SK-N-MC (cell line): Measurements from ENCODE around the gene LMTK3.
"Not testable (repeated sequence)": the region's sequence is repeated elsewhere in the genome, so short reads cannot be mapped to it uniquely, and the experiment has no call there.

Source experiments
- DNase-seq: peaks from one replicate; pipeline ENCODE4 v3.0.0-alpha.2; 2011; ENCODE audit warnings: low read depth, low spot score
- H3K27ac ChIP-seq: fragments of 200-600 bp; sonication (generic); 2 replicates; pipeline ENCODE4 v1.5.1; 2016; ENCODE audit warnings: mixed run types
- H3K36me3 ChIP-seq: fragments of 200-600 bp; sonication (generic); 2 replicates; pipeline ENCODE4 v1.6.1; 2017; ENCODE audit warnings: antibody characterized with exemption, low read length, mixed read lengths; ENCODE audit not compliant: insufficient read depth
- H3K4me3 ChIP-seq: fragments of 200-600 bp; sonication (generic); 2 replicates; pipeline ENCODE4 v1.5.1; 2016
- H3K9ac ChIP-seq: fragments of 200-600 bp; sonication (generic); 2 replicates; pipeline ENCODE4 v1.8.0; 2017; ENCODE audit warnings: mixed run types, mixed read lengths; ENCODE audit not compliant: insufficient read length
- H3K9me3 ChIP-seq: fragments of 200-600 bp; sonication (generic); 2 replicates; pipeline ENCODE4 v1.6.1; 2017; ENCODE audit warnings: low read depth, mild to moderate bottlenecking, antibody characterized with exemption, low read length, moderate library complexity, mixed read lengths
- EZH2 ChIP-seq: fragments of 200-600 bp; sonication (generic); IDR thresholded peaks from one replicate; pipeline ENCODE4 v1.6.1; 2017; ENCODE audit warnings: antibody characterized with exemption
- FOXP2 ChIP-seq: optimal IDR thresholded peaks from 2 replicates; pipeline ENCODE3; 2011; ENCODE audit warnings: mild to moderate bottlenecking, moderate library complexity; ENCODE audit not compliant: insufficient read depth; ENCODE audit errors: extremely low read length, control extremely low read depth
- POLR2AphosphoS5 ChIP-seq: IDR thresholded peaks from 2 replicates; pipeline ENCODE4 v1.6.1; 2012; ENCODE audit warnings: mild to moderate bottlenecking, low read depth, low read length, borderline replicate concordance

LMTK3 gene

GRCh38 chr19:48530770-48531169 is 19.1 kb upstream of the LMTK3 start:
- TF ChIP-seq FOXP2 (no peak), EZH2 (no peak), POLR2AphosphoS5 (no peak)
- no peak overlapping the region for H3K27ac ChIP-seq
- DNase-seq: no peak

GRCh38 chr19:48530066-48530720 is 18.6 kb upstream of the LMTK3 start:
- H3K9me3 ChIP-seq: peaks cover 3% of the 10 kb centered on the region; the same call in 1 of the 2 replicates
- no peak overlapping the region for H3K4me3 ChIP-seq
- no peak overlapping the region for H3K27ac ChIP-seq
- TF ChIP-seq FOXP2 (no peak), EZH2 (no peak), POLR2AphosphoS5 (no peak)
- DNase-seq: no peak
- H3K9ac ChIP-seq: no peak overlapping the region
- no peaks in the 10 kb centered on the region for H3K36me3 ChIP-seq

More at GRCh38 chr19:48530770-48531169, 19.1 kb upstream of the LMTK3 start:
- H3K9me3 ChIP-seq: peaks cover 3% of the 10 kb centered on the region; the same call in 1 of the 2 replicates
- H3K4me3 ChIP-seq: no peak overlapping the region
- no peaks in the 10 kb centered on the region for H3K36me3 ChIP-seq
- H3K9ac ChIP-seq: no peak overlapping the region

- no peak overlapping the region for H3K27ac ChIP-seq
- DNase-seq: no peak
- no peak overlapping the region for H3K4me3 ChIP-seq
- TF ChIP-seq POLR2AphosphoS5: no peak
- TF ChIP-seq EZH2: no peak
- no peak for TF ChIP-seq FOXP2
- no peak overlapping the region for H3K9ac ChIP-seq
- peaks cover 5% of the 10 kb centered on the region; the same call in 1 of the 2 replicates for H3K9me3 ChIP-seq
- no peaks in the 10 kb centered on the region for H3K36me3 ChIP-seq
Measured at GRCh38 chr19:48529156-48529555, 17.5 kb upstream of the LMTK3 start.

GRCh38 chr19:48524732-48525131 is 13.1 kb upstream of the LMTK3 start:
- no peak for TF ChIP-seq EZH2
- no peak for TF ChIP-seq FOXP2
- TF ChIP-seq POLR2AphosphoS5: no peak

GRCh38 chr19:48524221-48524620 is 12.6 kb upstream of the LMTK3 start:
- no peak overlapping the region for H3K4me3 ChIP-seq
- TF ChIP-seq POLR2AphosphoS5 (no peak), FOXP2 (no peak)
- H3K36me3 ChIP-seq: no peaks in the 10 kb centered on the region
- no peak overlapping the region for H3K27ac ChIP-seq
- H3K9ac ChIP-seq: no peak overlapping the region
- DNase-seq: no peak
- peaks cover 6% of the 10 kb centered on the region; the same call in 1 of the 2 replicates for H3K9me3 ChIP-seq

More at GRCh38 chr19:48524732-48525131, 13.1 kb upstream of the LMTK3 start:
- DNase-seq: no peak
- Histone ChIP-seq H3K9ac (no peak overlapping the region), H3K9me3 (peaks cover 6% of the 10 kb centered on the region; the same call in 1 of the 2 replicates), H3K27ac (no peak overlapping the region), H3K36me3 (no peaks in the 10 kb centered on the region), H3K4me3 (no peak overlapping the region)

- no peak overlapping the region for H3K27ac ChIP-seq
- TF ChIP-seq EZH2 (no peak), FOXP2 (no peak), POLR2AphosphoS5 (no peak)
- H3K9ac ChIP-seq: no peak overlapping the region
- no peaks in the 10 kb centered on the region for H3K36me3 ChIP-seq
- no peak for DNase-seq
- H3K9me3 ChIP-seq: 0 out of 2 replicates have a peak, but pooled peaks cover 3% of the 10 kb centered on the region
- H3K4me3 ChIP-seq: no peak overlapping the region
Measured at GRCh38 chr19:48520134-48520533, 8.5 kb upstream of the LMTK3 start.

GRCh38 chr19:48519426-48519825 is 7.8 kb upstream of the LMTK3 start:
- H3K4me3 ChIP-seq, H3K9me3 ChIP-seq, H3K9ac ChIP-seq, H3K36me3 ChIP-seq, H3K27ac ChIP-seq, DNase-seq: not testable (repeated sequence)

- no peak for DNase-seq
- Histone ChIP-seq H3K9ac (no peak overlapping the region), H3K27ac (no peak overlapping the region), H3K36me3 (no peaks in the 10 kb centered on the region), H3K9me3 (no peaks in the 10 kb centered on the region), H3K4me3 (no peak overlapping the region)
- TF ChIP-seq EZH2 (no peak), POLR2AphosphoS5 (no peak), FOXP2 (no peak)
Measured at GRCh38 chr19:48518207-48518606, 6.6 kb upstream of the LMTK3 start.

GRCh38 chr19:48516536-48516935 is 4.9 kb upstream of the LMTK3 start:
- Histone ChIP-seq H3K4me3 (no peak overlapping the region), H3K36me3 (no peaks in the 10 kb centered on the region), H3K27ac (no peak overlapping the region), H3K9me3 (no peaks in the 10 kb centered on the region), H3K9ac (no peak overlapping the region)
- no peak for TF ChIP-seq FOXP2
- TF ChIP-seq POLR2AphosphoS5: no peak
- no peak for TF ChIP-seq EZH2
- no peak for DNase-seq
